Keratinocyte (primary cell): ENCODE data around the gene FAT1. TPM values are rescaled to one million over a fixed set of nuclear protein-coding genes. Genes with fewer than 3 reads are reported as not detected.
A peak's percentile ranks its signal among the peaks of the same experiment; 100 is the strongest.

Source experiments
- DNase-seq: peaks from one replicate; pipeline ENCODE4 v3.0.0-alpha.2; 2011; ENCODE audit warnings: low read depth, missing footprints, low spot score
- FAIRE-seq: peaks from 2 replicates; lab custom pipeline; 2011; peaks lifted over from hg19 to GRCh38; lab: Jason Lieb, UNC
- H2AFZ ChIP-seq: 2 replicates; pipeline ENCODE4 v1.6.0; 2012; ENCODE audit warnings: low read length, control low read depth, inconsistent platforms; ENCODE audit not compliant: control insufficient read depth
- H3K27ac ChIP-seq: 2 replicates; pipeline ENCODE4 v1.5.1; 2011; ENCODE audit warnings: low read length; ENCODE audit not compliant: control insufficient read depth, insufficient read depth
- H3K27me3 ChIP-seq: 3 replicates; pipeline ENCODE4 v1.6.0; 2011; ENCODE audit warnings: low read length; ENCODE audit not compliant: control insufficient read depth, insufficient read depth; ENCODE audit errors: extremely low read depth
- H3K36me3 ChIP-seq, 2 experiments: 2 replicates in 1 of 2; 3 replicates in 1 of 2; pipeline ENCODE4 v1.5.1; 2011; ENCODE audit warnings: low read length in 2 of 2, mild to moderate bottlenecking in 1 of 2; ENCODE audit not compliant: control insufficient read depth in 2 of 2, insufficient read depth in 2 of 2; ENCODE audit errors: extremely low read depth in 1 of 2
- H3K4me1 ChIP-seq: 3 replicates; pipeline ENCODE4 v1.5.1; 2011; ENCODE audit warnings: low read length; ENCODE audit not compliant: control insufficient read depth, insufficient read depth; ENCODE audit errors: extremely low read depth
- H3K4me2 ChIP-seq: 3 replicates; pipeline ENCODE4 v1.6.0; 2011; ENCODE audit warnings: low read depth, low read length; ENCODE audit not compliant: control insufficient read depth, insufficient read depth; ENCODE audit errors: extremely low read depth
- H3K4me3 ChIP-seq, 3 experiments: fragments of 200-600 bp in 1 of 3; sonication (generic) in 1 of 3; 2 replicates in 2 of 3; 3 replicates in 1 of 3; pipeline ENCODE4 v1.5.1; 2011 to 2016; ENCODE audit warnings: low read length in 3 of 3, mild to moderate bottlenecking in 3 of 3, control low read depth in 2 of 3, inconsistent platforms in 1 of 3, low read depth in 1 of 3, mixed read lengths in 1 of 3, mixed run types in 1 of 3, moderate library complexity in 1 of 3; ENCODE audit not compliant: control insufficient read depth in 2 of 3, insufficient read depth in 2 of 3; ENCODE audit errors: extremely low read depth in 1 of 3
- H3K79me2 ChIP-seq: 2 replicates; pipeline ENCODE4 v1.6.0; 2012; ENCODE audit warnings: low read length; ENCODE audit not compliant: control insufficient read depth, insufficient read depth
- H3K9ac ChIP-seq: 3 replicates; pipeline ENCODE4 v1.6.0; 2011; ENCODE audit warnings: low read length; ENCODE audit not compliant: control insufficient read depth, insufficient read depth; ENCODE audit errors: extremely low read depth
- H3K9me1 ChIP-seq: 3 replicates; pipeline ENCODE4 v1.6.0; 2011; ENCODE audit warnings: low read length; ENCODE audit not compliant: control insufficient read depth, insufficient read depth; ENCODE audit errors: extremely low read depth
- H3K9me3 ChIP-seq: 2 replicates; pipeline ENCODE4 v1.5.1; 2012; ENCODE audit warnings: low read depth, low read length; ENCODE audit not compliant: control insufficient read depth
- H4K20me1 ChIP-seq: 3 replicates; pipeline ENCODE4 v1.6.0; 2011; ENCODE audit warnings: low read length; ENCODE audit not compliant: control insufficient read depth, insufficient read depth; ENCODE audit errors: extremely low read depth
- EZH2 ChIP-seq: IDR thresholded peaks from one replicate; pipeline ENCODE4 v1.6.1; 2012; ENCODE audit warnings: inconsistent platforms, mild to moderate bottlenecking, low read length, moderate library complexity
- dilution Hi-C: fragments of 300-500 bp; cut with MboI; formaldehyde crosslinking; loops from one replicate; pipeline ENCODE4 v1.7.0; 2020; ENCODE audit warnings: low sequenced_read_pairs; ENCODE audit not compliant: extremely low pct_ligation_motif_present
- polyA plus RNA-seq, 5 experiments: library from polyadenylated mRNA; depleted of rRNA in 3 of 5; stranded (reverse) in 3 of 5; stranded (forward) in 1 of 5; unstranded in 1 of 5; fragments of >200 nt; gene quantifications; 1 replicate in 1 of 5; 2 replicates in 3 of 5; 3 replicates in 1 of 5; pipeline versions ENCODE4 v1.2.1 to v1.2.3, GENCODE V29; 2011 to 2012; ENCODE audit warnings: missing spikeins in 2 of 5, low read depth in 1 of 5, low replicate concordance in 1 of 5
- TF ChIP-seq, protein P1 (sequence below), 3 experiments: IDR thresholded peaks in 1 of 3; conservative IDR thresholded peaks in 1 of 3; optimal IDR thresholded peaks in 1 of 3; 2 replicates in 2 of 3; 3 replicates in 1 of 3; pipeline versions ENCODE3 to v1.5.1; 2011; ENCODE audit warnings: low read length in 3 of 3, mild to moderate bottlenecking in 3 of 3, moderate library complexity in 2 of 3, control low read depth in 1 of 3, inconsistent platforms in 1 of 3; ENCODE audit not compliant: insufficient read depth in 2 of 3; ENCODE audit errors: extremely low read depth in 1 of 3

FAT1 gene
- polyA plus RNA-seq, 1 donor (not counting 4 experiments of a cell fraction or from before 2014, with no cell fraction given) = 329 TPM

DNA sequence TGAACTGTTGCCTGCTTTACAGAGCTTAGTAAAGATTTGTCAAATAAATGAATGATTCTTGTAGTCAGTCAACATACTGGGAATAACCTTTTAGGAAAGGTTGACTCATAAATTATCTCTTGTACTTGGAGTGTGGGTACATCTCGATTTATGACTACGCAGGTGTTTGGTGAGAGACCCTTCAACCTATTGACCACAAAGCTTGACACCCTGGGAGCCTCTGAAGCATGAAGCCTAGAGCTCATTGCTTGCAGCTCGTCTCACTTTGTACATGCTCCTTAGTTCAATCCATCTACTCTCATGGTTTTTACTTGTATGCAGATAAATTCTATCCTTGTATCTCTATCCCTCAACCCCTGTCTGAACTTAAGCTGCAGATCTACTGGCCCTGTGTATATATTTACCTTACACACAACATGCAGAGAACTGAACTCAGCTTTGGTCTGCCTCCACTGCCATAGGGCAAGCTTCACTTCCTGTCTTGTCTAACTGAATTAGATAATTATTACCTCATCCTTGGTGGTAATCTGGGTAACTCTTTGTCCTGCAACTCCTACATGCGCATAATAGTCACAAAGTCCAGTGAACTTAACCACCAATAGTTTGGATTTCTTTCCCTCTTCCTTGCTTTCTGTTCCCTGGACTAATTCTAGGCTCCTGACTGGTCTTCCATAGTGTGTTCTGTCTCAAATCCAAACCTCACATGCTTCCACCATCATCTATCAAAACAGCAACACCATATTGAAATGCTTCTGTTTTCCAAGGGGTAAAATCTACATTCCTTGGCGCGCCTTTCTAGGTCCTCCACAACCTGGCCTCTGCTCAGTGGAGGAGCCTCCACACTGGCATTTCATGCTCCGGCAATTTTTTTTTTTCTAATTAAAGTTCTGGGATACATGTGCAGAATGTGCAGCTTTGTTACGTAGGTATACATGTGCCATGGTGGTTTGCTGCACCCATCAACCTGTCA, 32.2 kb upstream of the FAT1 start:
- peak; percentile 64 for FAIRE-seq
- Histone ChIP-seq H3K27me3 (no peaks in the 10 kb centered on the region), H3K36me3 (no peaks in the 10 kb centered on the region), H2AFZ (no peak overlapping the region), H3K4me3 (no peak overlapping the region), H3K4me1 (no peaks in the 10 kb centered on the region), H3K9ac (no peak overlapping the region), H4K20me1 (no peaks in the 10 kb centered on the region), H3K79me2 (no peaks in the 10 kb centered on the region), H3K4me2 (no peak overlapping the region), H3K9me1 (no peaks in the 10 kb centered on the region), H3K9me3 (no peaks in the 10 kb centered on the region), H3K27ac (no peak overlapping the region)
- dilution Hi-C loops = no loop called here
- DNase-seq = no peak
- no peak for TF ChIP-seq EZH2
- TF ChIP-seq, protein P1, sequence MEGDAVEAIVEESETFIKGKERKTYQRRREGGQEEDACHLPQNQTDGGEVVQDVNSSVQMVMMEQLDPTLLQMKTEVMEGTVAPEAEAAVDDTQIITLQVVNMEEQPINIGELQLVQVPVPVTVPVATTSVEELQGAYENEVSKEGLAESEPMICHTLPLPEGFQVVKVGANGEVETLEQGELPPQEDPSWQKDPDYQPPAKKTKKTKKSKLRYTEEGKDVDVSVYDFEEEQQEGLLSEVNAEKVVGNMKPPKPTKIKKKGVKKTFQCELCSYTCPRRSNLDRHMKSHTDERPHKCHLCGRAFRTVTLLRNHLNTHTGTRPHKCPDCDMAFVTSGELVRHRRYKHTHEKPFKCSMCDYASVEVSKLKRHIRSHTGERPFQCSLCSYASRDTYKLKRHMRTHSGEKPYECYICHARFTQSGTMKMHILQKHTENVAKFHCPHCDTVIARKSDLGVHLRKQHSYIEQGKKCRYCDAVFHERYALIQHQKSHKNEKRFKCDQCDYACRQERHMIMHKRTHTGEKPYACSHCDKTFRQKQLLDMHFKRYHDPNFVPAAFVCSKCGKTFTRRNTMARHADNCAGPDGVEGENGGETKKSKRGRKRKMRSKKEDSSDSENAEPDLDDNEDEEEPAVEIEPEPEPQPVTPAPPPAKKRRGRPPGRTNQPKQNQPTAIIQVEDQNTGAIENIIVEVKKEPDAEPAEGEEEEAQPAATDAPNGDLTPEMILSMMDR (optimal IDR thresholded peaks at IDR 0.05 in 1 of 3, IDR thresholded peaks at IDR 0.05 in 1 of 3, conservative IDR thresholded peaks at IDR 0.05 in 1 of 3; ENCODE audit: extremely low read depth in 1 of 3, insufficient read depth in 2 of 3, low read length in 3 of 3) = no peak

DNA sequence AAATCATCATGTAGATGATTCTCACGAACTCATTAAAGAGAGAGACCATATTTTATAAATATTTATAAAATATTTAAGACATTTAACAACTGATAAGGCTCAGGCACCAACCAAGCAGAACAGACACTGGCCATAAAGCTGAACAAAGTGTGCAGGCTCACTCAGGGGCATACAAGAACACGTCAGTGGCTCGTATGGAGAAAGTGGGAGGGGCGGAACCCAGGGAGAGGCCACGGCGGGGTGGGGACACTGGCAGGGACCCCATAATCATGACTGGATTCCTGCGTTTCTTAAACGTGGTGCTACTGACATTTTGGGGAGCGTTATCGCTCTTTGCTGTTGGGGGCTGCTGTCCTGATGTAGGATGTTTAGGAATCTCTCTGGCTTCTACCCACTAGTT, 31.3 kb upstream of the FAT1 start:
- H3K27me3 ChIP-seq = no peaks in the 10 kb centered on the region
- dilution Hi-C loops = no loop called here
- no peak overlapping the region for H3K9ac ChIP-seq
- no peak overlapping the region for H3K4me3 ChIP-seq
- no peak overlapping the region for H3K4me2 ChIP-seq
- no peaks in the 10 kb centered on the region for H3K9me3 ChIP-seq
- no peaks in the 10 kb centered on the region for H3K36me3 ChIP-seq
- H3K4me1 ChIP-seq = no peaks in the 10 kb centered on the region
- FAIRE-seq (no peak), DNase-seq (no peak)
- no peak for TF ChIP-seq EZH2
- TF ChIP-seq, protein P1 (optimal IDR thresholded peaks at IDR 0.05 in 1 of 3, IDR thresholded peaks at IDR 0.05 in 1 of 3, conservative IDR thresholded peaks at IDR 0.05 in 1 of 3; ENCODE audit: extremely low read depth in 1 of 3, insufficient read depth in 2 of 3, low read length in 3 of 3) = no peak
- H3K27ac ChIP-seq = no peak overlapping the region
- no peaks in the 10 kb centered on the region for H4K20me1 ChIP-seq
- no peak overlapping the region for H2AFZ ChIP-seq
- no peaks in the 10 kb centered on the region for H3K9me1 ChIP-seq
- no peaks in the 10 kb centered on the region for H3K79me2 ChIP-seq
